ENCODE data around the gene EGR2. TPM values are rescaled to one million over a fixed set of nuclear protein-coding genes. Genes with fewer than 3 reads are reported as not detected.

EGR2 gene
- total and polyA plus RNA-seq, 10 of the 15 experiments (the other 5 are each of a cell fraction or from before 2014, with no cell fraction given) = 8.3 to 56.5 (median 16.2) TPM

DNA sequence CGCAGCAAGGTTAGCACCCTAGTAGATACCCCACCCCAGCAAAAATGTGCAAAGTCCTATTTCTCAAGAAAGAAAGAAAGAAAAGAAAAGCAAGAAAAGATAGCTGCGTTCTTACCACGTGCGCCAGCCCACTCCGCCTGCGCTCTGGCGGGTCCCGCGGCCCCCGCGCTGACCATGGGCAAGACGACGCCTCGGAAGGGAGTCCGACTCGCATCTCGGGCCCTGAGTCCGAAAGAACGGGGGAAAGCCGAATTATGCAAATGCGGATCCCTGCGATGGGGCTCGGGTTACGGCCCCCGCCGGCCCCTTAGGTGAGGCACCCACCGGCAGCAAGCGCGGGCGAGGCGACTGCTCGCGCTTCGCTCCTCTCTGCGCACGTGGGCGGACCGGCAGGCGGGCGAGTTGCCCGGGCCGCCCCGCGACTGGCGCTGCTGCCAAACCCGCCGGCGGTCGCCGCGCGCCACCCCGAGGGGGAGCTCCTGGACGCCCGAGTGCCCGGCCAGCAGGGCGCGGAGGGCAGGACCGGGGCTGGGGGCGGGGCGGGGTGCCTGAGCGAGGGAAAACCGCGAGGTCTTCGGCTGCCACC is 2.4 kb upstream of the EGR2 start (continued):
- TF ChIP-seq, protein P1, sequence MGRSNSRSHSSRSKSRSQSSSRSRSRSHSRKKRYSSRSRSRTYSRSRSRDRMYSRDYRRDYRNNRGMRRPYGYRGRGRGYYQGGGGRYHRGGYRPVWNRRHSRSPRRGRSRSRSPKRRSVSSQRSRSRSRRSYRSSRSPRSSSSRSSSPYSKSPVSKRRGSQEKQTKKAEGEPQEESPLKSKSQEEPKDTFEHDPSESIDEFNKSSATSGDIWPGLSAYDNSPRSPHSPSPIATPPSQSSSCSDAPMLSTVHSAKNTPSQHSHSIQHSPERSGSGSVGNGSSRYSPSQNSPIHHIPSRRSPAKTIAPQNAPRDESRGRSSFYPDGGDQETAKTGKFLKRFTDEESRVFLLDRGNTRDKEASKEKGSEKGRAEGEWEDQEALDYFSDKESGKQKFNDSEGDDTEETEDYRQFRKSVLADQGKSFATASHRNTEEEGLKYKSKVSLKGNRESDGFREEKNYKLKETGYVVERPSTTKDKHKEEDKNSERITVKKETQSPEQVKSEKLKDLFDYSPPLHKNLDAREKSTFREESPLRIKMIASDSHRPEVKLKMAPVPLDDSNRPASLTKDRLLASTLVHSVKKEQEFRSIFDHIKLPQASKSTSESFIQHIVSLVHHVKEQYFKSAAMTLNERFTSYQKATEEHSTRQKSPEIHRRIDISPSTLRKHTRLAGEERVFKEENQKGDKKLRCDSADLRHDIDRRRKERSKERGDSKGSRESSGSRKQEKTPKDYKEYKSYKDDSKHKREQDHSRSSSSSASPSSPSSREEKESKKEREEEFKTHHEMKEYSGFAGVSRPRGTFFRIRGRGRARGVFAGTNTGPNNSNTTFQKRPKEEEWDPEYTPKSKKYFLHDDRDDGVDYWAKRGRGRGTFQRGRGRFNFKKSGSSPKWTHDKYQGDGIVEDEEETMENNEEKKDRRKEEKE (IDR thresholded peaks at IDR 0.05) = no peak
- TF ChIP-seq RELA (IDR thresholded peaks at IDR 0.05; ENCODE audit: borderline replicate concordance, partially characterized antibody) (no peak), CBX3 (IDR thresholded peaks at IDR 0.05; ENCODE audit: borderline replicate concordance, low read depth) (no peak), NFYA (IDR thresholded peaks at IDR 0.05; ENCODE audit: borderline replicate concordance, low read depth, low read length) (no peak), IKZF1 (conservative IDR thresholded peaks at IDR 0.05) (no peak), NFXL1 (IDR thresholded peaks at IDR 0.05; ENCODE audit: borderline replicate concordance) (no peak), POLR2A (IDR thresholded peaks at IDR 0.05; ENCODE audit: low read depth, low read length) (no peak), NR2C1 (IDR thresholded peaks at IDR 0.05) (no peak), CHD1 (IDR thresholded peaks at IDR 0.05; ENCODE audit: low read depth, low read length) (no peak), EZH2 (IDR thresholded peaks at IDR 0.05; ENCODE audit: borderline replicate concordance, control insufficient read depth, low read depth, low read length) (no peak), IKZF2 (IDR thresholded peaks at IDR 0.05) (no peak), BMI1 (IDR thresholded peaks at IDR 0.05; ENCODE audit: borderline replicate concordance) (no peak), EGR1 (IDR thresholded peaks at IDR 0.05; ENCODE audit: borderline replicate concordance in 1 of 2, low read depth in 2 of 2, low read length in 2 of 2) (peak in 1 of 2 experiments; percentile 81; a peak in 2 of 3 replicates), FOS (IDR thresholded peaks at IDR 0.05; ENCODE audit: borderline replicate concordance, extremely low read depth, insufficient read length) (no peak), PAX8 (IDR thresholded peaks at IDR 0.05) (no peak)
- TF ChIP-seq, protein P2, sequence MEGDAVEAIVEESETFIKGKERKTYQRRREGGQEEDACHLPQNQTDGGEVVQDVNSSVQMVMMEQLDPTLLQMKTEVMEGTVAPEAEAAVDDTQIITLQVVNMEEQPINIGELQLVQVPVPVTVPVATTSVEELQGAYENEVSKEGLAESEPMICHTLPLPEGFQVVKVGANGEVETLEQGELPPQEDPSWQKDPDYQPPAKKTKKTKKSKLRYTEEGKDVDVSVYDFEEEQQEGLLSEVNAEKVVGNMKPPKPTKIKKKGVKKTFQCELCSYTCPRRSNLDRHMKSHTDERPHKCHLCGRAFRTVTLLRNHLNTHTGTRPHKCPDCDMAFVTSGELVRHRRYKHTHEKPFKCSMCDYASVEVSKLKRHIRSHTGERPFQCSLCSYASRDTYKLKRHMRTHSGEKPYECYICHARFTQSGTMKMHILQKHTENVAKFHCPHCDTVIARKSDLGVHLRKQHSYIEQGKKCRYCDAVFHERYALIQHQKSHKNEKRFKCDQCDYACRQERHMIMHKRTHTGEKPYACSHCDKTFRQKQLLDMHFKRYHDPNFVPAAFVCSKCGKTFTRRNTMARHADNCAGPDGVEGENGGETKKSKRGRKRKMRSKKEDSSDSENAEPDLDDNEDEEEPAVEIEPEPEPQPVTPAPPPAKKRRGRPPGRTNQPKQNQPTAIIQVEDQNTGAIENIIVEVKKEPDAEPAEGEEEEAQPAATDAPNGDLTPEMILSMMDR (IDR thresholded peaks at IDR 0.05 in 2 of 3, conservative IDR thresholded peaks at IDR 0.05 in 1 of 3; ENCODE audit: control insufficient read depth in 2 of 3, extremely low read depth in 1 of 3, insufficient read depth in 1 of 3, low read depth in 3 of 3, low read length in 3 of 3) = peak in 1 of 3 experiments; percentile 47; a peak in 2 of 6 replicates
- TF ChIP-seq, protein P3, sequence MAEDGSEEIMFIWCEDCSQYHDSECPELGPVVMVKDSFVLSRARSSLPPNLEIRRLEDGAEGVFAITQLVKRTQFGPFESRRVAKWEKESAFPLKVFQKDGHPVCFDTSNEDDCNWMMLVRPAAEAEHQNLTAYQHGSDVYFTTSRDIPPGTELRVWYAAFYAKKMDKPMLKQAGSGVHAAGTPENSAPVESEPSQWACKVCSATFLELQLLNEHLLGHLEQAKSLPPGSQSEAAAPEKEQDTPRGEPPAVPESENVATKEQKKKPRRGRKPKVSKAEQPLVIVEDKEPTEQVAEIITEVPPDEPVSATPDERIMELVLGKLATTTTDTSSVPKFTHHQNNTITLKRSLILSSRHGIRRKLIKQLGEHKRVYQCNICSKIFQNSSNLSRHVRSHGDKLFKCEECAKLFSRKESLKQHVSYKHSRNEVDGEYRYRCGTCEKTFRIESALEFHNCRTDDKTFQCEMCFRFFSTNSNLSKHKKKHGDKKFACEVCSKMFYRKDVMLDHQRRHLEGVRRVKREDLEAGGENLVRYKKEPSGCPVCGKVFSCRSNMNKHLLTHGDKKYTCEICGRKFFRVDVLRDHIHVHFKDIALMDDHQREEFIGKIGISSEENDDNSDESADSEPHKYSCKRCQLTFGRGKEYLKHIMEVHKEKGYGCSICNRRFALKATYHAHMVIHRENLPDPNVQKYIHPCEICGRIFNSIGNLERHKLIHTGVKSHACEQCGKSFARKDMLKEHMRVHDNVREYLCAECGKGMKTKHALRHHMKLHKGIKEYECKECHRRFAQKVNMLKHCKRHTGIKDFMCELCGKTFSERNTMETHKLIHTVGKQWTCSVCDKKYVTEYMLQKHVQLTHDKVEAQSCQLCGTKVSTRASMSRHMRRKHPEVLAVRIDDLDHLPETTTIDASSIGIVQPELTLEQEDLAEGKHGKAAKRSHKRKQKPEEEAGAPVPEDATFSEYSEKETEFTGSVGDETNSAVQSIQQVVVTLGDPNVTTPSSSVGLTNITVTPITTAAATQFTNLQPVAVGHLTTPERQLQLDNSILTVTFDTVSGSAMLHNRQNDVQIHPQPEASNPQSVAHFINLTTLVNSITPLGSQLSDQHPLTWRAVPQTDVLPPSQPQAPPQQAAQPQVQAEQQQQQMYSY (CRISPR knock-in tag; IDR thresholded peaks at IDR 0.05) = no peak
- TF ChIP-seq, protein P4, sequence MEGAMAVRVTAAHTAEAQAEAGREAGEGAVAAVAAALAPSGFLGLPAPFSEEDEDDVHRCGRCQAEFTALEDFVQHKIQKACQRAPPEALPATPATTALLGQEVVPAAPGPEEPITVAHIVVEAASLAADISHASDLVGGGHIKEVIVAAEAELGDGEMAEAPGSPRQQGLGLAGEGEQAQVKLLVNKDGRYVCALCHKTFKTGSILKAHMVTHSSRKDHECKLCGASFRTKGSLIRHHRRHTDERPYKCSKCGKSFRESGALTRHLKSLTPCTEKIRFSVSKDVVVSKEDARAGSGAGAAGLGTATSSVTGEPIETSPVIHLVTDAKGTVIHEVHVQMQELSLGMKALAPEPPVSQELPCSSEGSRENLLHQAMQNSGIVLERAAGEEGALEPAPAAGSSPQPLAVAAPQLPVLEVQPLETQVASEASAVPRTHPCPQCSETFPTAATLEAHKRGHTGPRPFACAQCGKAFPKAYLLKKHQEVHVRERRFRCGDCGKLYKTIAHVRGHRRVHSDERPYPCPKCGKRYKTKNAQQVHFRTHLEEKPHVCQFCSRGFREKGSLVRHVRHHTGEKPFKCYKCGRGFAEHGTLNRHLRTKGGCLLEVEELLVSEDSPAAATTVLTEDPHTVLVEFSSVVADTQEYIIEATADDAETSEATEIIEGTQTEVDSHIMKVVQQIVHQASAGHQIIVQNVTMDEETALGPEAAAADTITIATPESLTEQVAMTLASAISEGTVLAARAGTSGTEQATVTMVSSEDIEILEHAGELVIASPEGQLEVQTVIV (IDR thresholded peaks at IDR 0.05; ENCODE audit: borderline replicate concordance, partially characterized antibody) = no peak

Measured in GM12878 (cell line).